ENCODE results near the gene SERPINF2.
"Not testable (repeated sequence)": the region's sequence is repeated elsewhere in the genome, so short reads cannot be mapped to it uniquely, and the experiment has no call there.

SERPINF2 gene

GRCh38 chr17:1796800-1797199 lies 54.1 kb downstream of the SERPINF2 start:
- DNase-seq: no peak

- DNase-seq: no peak
These were observed 54.7 kb downstream of the SERPINF2 start for GRCh38 chr17:1797323-1797722.

GRCh38 chr17:1797846-1798245 lies 55.2 kb downstream of the SERPINF2 start:
- DNase-seq: not testable (repeated sequence)

GRCh38 chr17:1800240-1800639 lies 57.6 kb downstream of the SERPINF2 start:
- no peak for DNase-seq

GRCh38 chr17:1800712-1801111 lies 58.0 kb downstream of the SERPINF2 start:
- no peak for DNase-seq

GRCh38 chr17:1802429-1802828 lies 59.8 kb downstream of the SERPINF2 start:
- no peak for DNase-seq

GRCh38 chr17:1803280-1803679 lies 60.6 kb downstream of the SERPINF2 start:
- DNase-seq: no peak
